GM21737 (cell line): ENCODE measurements around the gene MUC20.
"Not testable (repeated sequence)": the region's sequence is repeated elsewhere in the genome, so short reads cannot be mapped to it uniquely, and the experiment has no call there.

Experiments used
- ATAC-seq: cut with Tn5 transposase; IDR thresholded peaks from one replicate; pipeline ENCODE4 v1.9.1; 2021; ENCODE audit warnings: mild to moderate bottlenecking, moderate library complexity; ENCODE audit not compliant: unreplicated experiment

Gene MUC20, protein sequence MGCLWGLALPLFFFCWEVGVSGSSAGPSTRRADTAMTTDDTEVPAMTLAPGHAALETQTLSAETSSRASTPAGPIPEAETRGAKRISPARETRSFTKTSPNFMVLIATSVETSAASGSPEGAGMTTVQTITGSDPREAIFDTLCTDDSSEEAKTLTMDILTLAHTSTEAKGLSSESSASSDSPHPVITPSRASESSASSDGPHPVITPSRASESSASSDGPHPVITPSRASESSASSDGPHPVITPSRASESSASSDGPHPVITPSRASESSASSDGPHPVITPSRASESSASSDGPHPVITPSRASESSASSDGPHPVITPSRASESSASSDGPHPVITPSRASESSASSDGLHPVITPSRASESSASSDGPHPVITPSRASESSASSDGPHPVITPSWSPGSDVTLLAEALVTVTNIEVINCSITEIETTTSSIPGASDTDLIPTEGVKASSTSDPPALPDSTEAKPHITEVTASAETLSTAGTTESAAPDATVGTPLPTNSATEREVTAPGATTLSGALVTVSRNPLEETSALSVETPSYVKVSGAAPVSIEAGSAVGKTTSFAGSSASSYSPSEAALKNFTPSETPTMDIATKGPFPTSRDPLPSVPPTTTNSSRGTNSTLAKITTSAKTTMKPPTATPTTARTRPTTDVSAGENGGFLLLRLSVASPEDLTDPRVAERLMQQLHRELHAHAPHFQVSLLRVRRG

DNA sequence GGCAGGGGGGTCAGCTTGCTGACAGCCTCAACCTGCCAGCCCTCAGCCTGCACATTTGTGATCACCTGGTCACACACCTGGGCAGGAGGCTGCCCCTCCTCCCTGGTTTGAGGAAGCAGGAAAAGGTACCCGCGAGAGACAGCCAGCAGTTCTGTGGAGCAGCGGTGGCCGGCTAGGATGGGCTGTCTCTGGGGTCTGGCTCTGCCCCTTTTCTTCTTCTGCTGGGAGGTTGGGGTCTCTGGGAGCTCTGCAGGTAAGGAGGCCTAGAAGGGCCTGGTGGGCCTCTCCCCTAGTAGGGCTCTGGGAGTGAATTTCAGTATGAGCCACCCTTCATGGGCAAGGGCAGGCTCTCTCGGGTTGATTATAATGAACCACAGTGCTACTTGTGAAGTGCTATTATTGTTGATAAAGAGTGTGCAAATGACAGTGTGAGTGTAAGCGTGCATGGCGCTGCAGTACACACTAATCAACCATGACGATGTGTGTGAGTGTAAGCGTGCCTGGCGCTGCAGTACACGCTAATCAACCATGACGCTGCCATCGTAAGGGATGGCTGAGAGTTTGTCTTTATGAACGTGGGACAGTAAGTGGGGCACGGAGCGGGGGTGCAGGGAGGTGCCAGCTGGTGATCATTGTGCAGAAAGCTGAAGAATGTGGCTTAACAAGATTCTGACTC, at the start of gene MUC20:
TSS of gene MUC20 (plus strand) at position 148 of the 676 bp plus-strand sequence. CDS start at position 178, 30 bp downstream.
- not testable (repeated sequence) for ATAC-seq

DNA sequence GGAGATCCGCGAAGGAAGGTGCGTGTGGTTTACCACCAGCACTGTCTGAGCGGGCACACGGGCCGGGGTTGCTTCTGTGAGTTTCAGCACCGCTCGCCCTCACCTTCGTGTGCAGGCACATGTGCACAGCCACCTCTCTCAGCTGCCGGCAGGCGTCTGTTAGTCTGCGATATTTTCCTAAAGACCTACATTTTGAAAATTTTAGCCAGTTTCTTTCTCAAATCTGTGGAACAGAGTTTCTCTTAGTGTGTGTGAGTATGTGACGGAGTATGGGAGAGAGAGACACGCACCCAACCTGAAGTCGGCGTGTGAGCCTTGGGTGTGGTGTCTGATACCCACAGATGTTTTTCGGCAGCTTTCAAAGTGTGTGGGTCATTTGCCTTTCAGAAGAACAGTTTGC, 49.5 kb upstream of the MUC20 start:
- ATAC-seq = not testable (repeated sequence)

DNA sequence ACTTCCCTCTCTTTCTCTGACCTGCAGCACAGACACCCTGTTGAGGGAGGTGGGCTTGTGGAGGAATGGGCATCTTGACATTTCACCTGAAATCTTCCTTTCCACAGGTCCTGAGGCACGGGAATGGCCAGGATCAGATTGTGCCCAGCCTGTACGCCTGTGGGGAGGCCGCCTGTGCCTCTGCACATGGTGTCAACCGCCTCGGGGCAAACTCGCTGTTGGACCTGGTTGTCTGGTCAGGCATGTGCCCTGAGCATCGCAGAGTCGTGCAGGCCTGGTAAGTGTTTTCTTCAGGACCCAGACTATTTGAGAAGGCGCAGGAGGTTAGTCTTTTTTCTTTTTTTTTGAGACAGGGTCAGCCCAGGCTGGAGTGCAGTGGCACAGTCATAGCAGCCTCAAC, 47.1 kb upstream of the MUC20 start:
- ATAC-seq = not testable (repeated sequence)

DNA sequence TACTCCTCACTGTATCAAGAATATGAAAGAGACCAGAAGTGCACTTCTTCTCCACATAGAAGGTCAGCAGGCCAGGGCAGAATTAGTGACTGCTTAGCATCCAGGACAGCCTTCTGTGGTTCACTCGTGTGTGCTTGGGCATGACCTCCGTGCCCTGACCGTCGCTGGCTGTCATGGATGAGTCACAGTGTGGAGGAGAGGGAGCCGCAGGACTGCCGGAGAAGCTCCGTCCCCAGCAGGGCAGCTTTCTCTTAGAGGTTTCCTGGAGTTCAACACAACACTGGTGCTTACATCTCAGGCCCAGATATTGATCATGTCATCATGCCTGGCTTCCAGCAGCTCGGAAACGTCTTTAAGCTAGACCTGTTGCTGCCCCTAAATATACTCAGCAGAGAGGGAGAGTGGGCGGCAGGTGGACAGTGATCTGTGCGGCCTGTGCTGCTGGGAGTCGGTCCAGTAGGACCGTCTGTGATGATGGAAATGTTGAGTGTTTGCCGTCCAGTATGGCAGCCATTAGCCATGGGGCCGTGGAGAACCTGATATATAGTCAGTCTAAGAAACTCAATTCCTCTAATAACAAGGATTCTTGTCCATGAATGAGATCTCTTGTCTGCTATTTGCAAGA, 42.3 kb upstream of the MUC20 start:
- not testable (repeated sequence) for ATAC-seq

DNA sequence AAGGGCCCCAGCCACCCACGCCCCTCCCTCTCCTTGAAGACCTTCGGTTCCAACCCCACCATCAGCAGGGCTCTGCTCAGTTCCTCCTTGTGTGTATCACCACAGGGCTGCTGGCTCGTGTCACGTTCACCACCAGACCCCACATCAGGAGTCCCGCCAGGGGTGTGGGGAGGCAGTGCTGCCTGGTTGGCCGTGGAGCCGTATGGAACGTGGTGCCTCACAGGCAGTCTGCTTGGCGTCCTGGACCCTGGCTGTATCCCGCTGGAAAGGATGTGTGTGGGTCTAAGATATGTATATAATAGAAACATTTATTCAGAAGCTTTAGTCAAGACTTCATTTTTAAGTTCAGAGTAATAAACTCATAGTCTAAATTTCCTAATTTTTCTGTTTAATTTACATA, 40.1 kb upstream of the MUC20 start:
- not testable (repeated sequence) for ATAC-seq

DNA sequence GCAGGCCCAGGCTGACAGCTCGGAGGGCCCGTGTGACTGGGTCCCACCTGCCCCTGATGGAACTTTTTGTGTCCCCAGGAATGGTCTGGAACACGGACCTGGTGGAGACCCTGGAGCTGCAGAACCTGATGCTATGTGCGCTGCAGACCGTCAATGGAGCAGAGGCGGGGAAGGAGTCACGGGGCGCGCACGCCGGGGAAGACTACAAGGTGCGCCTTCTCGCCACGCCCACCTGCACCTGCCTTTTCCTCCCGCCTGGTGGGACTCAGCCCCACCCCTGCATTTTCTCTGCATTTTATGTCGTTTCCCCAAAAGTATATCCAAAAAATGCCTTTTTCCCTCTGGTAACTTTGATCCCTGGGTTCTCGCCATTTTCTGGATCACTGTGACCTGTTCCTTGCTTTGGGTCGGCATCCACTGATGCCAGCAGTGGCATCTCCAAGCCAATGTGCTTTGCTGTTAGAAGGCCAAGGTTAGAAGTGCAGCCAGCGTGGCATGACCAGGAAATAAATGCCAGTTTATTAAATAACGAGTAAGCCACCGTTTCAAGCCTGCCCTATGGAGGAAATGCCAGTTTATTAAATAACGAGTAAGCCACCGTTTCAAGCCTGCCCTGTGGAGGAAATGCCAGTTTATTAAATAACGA, 39.2 kb upstream of the MUC20 start:
- ATAC-seq = not testable (repeated sequence)

DNA sequence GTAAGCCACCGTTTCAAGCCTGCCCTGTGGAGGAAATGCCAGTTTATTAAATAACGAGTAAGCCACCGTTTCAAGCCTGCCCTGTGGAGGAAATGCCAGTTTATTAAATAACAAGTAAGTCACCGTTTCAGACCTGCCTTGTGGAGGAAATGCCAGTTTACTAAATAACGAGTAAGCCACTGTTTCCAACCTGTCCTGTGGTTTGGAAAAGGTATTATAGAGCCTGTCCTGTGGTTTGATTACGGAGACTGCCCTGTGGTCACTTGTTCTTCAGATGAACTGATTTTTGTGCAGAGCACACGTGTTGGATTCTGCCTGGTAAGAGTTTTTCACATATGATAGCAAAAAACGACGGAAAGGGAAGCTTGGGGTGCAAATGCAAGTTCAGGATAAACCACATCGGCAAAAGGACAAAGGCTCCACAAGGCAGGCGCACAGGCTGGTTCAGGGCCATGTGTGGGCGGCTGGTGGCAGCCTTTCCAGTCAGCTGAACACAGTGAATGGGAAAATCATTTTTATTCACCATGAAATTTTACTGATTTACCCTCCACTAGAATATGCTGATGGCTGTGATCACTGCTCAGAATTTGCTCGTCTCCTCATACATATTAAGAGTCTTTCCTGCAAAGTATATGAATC, 38.6 kb upstream of the MUC20 start:
- ATAC-seq = not testable (repeated sequence)

DNA sequence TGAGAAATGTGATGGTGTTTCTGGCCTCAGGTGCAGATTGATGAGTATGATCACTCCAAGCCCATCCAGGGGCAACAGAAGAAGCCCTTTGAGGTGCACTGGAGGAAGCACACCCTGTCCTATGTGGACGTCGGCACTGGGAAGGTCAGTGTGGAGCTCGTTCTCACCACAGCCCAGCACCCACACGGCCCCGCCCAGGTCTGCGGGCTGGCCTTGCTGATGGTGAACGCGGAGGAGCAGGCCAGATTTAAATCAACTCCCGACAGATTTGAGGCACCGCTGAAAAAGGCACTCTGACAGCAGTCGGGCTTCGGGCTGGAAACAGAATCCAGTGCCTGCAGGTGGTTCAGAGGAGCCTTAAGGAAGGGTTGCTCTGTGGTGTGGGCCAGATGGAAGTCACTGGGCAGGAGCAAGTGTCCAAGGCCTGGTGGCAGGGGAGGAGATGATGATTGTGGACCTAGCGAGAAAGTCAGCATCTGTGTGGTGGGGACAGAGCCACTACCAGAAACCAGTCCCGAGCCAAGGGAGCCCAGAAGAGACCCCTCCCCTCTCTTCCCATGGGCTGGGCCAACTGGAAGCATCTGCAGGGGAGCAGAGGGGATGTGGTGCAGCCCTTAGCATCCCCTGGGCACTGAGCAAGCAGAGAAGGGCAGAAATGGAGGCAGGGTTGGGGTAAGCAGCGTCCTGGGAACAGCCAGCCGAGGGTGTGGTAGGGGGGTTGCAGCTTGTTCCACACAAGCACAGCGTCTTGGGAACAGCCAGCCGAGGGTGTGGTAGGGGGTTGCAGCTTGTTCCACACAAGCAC, 36.9 kb upstream of the MUC20 start:
- not testable (repeated sequence) for ATAC-seq

DNA sequence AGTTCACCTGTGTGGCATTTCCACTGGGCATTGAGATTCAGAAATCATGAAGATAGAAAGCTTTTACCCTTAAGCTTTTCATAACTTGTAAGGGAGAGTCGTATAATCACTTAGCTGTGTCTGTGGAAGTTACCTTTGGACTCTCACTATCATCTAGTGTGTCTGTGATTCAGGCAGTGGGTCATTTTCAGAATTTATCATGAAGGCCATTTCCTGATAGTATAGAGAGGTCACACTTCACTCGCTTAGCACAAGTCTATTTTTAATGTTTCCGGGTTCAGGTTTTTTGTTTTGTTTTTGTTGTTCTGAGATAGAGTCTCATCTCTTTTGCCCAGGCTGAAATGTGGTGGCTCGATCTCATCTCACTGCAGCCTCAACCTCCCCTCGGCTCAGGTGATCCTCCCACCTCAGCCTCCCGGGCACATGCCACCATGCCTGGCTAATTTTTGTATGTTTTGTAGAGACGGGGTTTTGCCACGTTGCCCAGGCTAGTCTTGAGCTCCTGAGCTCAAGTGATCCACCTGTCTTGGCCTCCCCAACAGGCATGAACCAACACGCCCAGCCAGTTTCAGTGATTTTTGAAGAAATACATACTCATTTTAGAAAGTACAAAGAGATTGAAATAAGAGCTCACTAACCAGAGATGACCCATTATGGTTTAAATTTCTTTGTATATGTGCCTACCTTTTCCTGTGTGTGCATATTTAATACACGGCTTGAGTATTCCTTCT, 36.1 kb upstream of the MUC20 start:
- not testable (repeated sequence) for ATAC-seq

DNA sequence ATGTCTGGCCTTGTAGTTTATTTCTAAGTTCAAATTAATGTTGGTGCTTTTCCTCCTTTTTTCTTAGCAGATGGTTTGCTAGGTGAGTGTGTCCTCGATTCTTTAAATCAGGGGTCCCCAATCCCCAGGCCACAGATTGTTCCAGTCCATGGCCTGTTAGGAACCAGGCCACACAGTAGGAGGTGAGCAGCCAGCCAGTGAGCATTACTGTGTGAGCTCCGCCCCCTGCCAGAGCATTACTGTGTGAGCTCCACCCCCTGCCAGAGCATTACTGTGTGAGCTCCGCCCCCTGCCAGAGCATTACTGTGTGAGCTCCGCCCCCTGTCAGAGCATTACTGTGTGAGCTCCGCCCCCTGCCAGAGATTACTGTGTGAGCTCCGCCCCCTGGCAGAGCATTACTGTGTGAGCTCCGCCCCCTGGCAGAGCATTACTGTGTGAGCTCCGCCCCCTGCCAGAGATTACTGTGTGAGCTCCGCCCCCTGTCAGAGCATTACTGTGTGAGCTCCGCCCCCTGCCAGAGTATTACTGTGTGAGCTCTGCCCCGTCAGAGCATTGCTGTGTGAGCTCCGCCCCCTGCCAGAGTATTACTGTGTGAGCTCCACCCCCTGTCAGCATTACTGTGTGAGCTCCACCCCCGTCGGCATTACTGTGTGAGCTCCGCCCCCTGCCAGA, 34.1 kb upstream of the MUC20 start:
- ATAC-seq = not testable (repeated sequence)

DNA sequence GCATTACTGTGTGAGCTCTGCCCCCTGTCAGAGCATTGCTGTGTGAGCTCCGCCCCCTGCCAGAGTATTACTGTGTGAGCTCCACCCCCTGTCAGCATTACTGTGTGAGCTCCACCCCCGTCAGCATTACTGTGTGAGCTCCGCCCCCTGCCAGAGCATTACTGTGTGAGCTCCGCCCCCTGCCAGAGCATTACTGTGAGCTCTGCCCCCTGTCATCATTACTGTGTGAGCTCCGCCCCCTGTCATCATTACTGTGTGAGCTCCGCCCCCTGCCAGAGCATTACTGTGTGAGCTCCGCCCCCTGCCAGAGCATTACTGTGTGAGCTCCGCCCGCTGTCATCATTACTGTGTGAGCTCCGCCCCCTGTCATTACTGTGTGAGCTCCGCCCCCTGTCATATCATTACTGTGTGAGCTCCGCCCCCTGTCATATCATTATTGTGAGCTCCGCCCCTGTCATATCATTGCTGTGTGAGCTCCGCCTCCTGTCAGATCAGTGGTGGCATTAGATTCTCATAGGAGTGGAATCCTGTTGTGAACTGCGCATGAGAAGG, 33.5 kb upstream of the MUC20 start:
- not testable (repeated sequence) for ATAC-seq

DNA sequence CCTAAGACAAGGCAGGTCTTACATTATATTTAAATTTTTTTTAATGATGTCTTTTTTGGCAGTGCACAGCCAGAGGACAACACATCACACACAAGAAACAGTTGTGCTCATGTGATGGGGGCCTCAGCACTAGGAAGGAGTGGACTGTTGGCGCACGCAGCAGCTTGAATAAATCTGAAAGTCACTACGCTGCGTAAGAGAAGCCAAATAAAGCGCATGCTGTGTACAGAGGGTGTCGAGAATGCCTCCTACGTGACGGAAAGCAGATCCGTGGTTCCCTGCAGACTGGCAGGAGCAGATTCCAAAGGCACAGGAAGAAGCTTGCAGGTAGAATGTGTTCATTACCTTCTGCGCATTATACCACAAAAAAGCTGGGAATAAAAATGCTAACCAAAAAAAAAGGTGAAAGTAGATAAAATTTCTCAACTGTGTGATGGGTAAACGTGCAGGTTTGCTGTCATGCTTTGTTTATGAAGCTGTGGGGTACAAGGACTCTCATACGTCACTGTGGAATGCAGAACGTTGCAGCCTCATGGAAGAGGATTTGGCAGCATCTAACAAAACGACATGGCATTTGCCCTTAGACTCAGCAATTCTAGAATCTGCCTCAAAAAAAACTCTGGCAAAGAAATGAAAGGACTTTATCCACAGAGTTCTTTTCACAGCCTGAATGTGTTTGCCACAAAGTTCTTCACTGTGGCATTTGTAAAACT, 32.2 kb upstream of the MUC20 start:
- ATAC-seq = not testable (repeated sequence)

DNA sequence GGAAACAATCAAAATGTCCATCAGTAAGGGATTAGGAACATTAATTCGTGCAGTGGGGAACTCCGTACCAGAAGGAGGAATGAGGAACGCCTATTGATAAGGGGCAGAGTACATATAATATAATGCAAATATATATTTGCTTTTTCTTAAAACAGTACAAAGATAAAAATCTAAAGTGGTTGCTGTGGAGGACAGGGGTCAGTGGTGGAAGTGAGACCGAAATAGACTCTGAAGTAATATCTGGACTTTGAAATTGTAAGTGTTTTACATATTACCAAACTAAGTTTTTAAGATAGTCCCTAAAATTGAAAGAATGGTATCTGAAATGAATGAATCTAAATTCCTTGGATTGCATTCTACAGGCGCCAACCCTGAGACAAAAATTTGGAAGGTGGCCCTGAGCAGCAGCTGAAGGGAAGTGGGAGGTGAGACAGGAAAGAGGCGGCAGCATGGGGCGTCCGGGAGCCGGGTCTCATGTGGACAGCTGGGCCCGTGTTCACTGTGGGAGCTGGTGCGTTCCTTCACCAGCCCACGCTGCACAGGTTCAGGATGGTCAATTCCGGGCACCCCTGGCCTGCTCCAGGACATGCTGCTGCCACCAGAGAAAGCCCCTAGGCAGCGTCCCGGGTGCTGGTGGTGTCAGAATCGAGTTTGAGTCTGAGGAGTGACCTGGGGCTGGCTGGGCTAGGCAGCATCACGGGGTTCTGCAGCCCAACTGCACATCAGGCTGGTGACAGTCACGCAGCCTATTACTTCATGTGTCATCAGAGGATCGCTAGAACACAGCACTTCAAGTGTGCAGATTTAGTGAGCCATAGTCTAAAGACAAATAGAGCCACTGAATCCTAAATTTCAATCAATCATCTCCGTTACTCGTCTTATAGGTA, 31.4 kb upstream of the MUC20 start:
- ATAC-seq = not testable (repeated sequence)

DNA sequence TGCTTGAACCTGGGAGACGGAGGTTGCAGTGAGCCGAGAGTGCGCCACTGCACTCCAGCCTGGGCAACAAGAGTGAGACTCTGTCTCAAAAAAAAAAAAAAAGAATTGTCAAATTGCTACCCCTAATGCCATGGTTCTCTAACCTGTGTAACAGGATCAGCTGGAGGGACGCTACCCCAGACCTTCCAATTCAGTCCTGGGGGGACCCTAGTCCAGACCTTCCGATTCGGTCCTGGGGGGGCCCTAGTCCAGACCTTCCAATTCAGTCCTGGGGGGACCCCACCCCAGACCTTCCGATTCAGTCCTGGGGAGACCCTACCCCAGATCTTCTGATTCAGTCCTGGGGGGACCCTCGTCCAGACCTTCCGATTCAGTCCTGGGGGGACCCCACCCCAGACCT, 29.8 kb upstream of the MUC20 start:
- no peak for ATAC-seq

DNA sequence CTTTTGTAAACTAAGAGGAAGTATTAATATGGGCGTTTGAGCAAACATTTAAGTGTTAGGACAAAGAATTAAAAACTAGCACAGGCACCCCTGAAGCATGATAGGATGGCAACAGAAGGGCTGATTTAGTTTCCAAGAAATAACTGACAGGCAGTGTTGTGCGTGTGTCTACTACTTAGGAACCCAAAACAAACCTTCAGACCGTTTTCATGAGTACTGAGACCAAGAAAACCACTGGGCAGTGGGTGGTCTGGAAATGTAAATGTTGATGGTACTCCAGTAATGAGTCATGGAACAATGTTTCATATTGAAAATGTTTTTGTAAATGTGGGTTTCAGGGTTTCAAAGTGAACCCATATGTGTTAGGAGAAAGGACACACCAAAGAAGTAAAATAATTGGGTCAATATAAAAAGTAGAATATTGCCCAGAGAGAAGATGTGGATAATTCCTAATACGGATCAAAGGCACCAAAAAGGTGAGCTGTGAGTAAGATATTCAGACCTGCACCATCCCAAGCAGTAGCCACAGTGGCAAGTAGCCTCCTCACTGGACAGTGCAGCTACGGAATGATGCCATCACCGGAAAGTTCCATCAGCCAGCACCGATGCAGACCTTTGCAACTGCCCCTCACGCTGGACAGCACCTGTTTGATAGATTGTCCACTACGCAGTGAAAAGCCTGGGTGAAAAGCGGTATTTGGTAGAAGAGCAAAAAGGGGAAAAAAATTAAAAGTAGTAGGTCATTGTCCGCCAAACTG, 29.0 kb upstream of the MUC20 start:
- not testable (repeated sequence) for ATAC-seq

DNA sequence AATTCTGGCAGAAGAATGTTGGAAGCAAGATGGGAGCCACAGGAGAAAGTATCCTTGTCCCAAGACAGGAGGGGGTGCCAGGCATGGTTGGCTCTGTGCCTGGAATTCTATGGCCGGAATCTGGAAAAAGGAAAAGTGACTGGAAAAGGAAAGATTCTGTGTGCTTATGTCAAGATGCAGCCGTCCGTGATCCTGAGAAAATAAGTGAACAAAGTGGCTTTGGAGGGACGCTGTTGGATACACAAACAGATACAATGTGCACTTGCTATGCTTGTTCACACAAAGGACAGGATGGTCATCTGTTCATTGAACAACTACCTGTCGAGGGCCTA, 28.5 kb upstream of the MUC20 start:
- no peak for ATAC-seq
